Tibial nerve (tissue), 3 donors: ENCODE data around the gene ROBO1.

Experiments
- POLR2A ChIP-seq, 2 donors: fragments of 450-650 bp; IDR thresholded peaks; one replicate each; pipeline ENCODE4 v1.6.1; 2017; ENCODE audit warnings: antibody characterized with exemption in 2 of 2, mild to moderate bottlenecking in 2 of 2, moderate library complexity in 2 of 2
- TF ChIP-seq, protein P1 (sequence below), 5 experiments: fragments of 200-600 bp in 3 of 5; fragments of 450-650 bp in 2 of 5; sonication (generic) in 3 of 5; IDR thresholded peaks; one replicate each; pipeline ENCODE4 v1.5.1; 2016 to 2019; ENCODE audit warnings: antibody characterized with exemption in 5 of 5, mild to moderate bottlenecking in 3 of 5, moderate library complexity in 2 of 5

GRCh38 chr3:78610462-78611125 is 1157.2 kb downstream of the ROBO1 start:
- TF ChIP-seq POLR2A (IDR thresholded peaks at IDR 0.05), result no peak
- TF ChIP-seq, protein P1, sequence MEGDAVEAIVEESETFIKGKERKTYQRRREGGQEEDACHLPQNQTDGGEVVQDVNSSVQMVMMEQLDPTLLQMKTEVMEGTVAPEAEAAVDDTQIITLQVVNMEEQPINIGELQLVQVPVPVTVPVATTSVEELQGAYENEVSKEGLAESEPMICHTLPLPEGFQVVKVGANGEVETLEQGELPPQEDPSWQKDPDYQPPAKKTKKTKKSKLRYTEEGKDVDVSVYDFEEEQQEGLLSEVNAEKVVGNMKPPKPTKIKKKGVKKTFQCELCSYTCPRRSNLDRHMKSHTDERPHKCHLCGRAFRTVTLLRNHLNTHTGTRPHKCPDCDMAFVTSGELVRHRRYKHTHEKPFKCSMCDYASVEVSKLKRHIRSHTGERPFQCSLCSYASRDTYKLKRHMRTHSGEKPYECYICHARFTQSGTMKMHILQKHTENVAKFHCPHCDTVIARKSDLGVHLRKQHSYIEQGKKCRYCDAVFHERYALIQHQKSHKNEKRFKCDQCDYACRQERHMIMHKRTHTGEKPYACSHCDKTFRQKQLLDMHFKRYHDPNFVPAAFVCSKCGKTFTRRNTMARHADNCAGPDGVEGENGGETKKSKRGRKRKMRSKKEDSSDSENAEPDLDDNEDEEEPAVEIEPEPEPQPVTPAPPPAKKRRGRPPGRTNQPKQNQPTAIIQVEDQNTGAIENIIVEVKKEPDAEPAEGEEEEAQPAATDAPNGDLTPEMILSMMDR (IDR thresholded peaks at IDR 0.05), result no peak
